ENCODE data around the gene SNX13. TPM values are rescaled to one million over a fixed set of nuclear protein-coding genes. Genes with fewer than 3 reads are reported as not detected.

SNX13 gene
- total RNA-seq, 6 experiments from 2014 or later: 17.1 to 22.5 (median 21.0) TPM

GRCh38 chr7:17882685-17883084, 57.6 kb downstream of the SNX13 start:
- TF ChIP-seq CTCF (IDR thresholded peaks at IDR 0.05) (no peak), POLR2A (IDR thresholded peaks at IDR 0.05) (no peak)
- Histone ChIP-seq H3K9me3 (no peaks in the 10 kb centered on the region), H3K27me3 (no peaks in the 10 kb centered on the region), H3K27ac (no peak overlapping the region), H3K4me1 (no peaks in the 10 kb centered on the region), H3K36me3 (no peaks in the 10 kb centered on the region), H3K4me3 (no peak overlapping the region)
- DNase-seq (no peak), ATAC-seq (no peak)
- intact Hi-C loops (cut with DNase I): no loop called here
- 91% methylated on average over 6 of the region's 6 CpGs for WGBS (ENCODE audit: insufficient coverage, low coverage, low lambda C conversion rate, missing lambda C conversion rate)

GRCh38 chr7:17879075-17879661, 61.1 kb downstream of the SNX13 start:
- H3K27me3 ChIP-seq: no peaks in the 10 kb centered on the region
- intact Hi-C loops (cut with DNase I): no loop called here
- ATAC-seq (no peak), DNase-seq (no peak)
- no peaks in the 10 kb centered on the region for H3K9me3 ChIP-seq
- no peak overlapping the region for H3K4me3 ChIP-seq
- no peak overlapping the region for H3K27ac ChIP-seq
- TF ChIP-seq POLR2A (IDR thresholded peaks at IDR 0.05) (no peak), CTCF (IDR thresholded peaks at IDR 0.05) (no peak)
- WGBS (ENCODE audit: insufficient coverage, low coverage, low lambda C conversion rate, missing lambda C conversion rate): 53% methylated on average over 2 of the region's 2 CpGs
- H3K4me1 ChIP-seq: no peaks in the 10 kb centered on the region
- peaks cover 0 to 4% (median 1%) of the 10 kb centered on the region in 4 donors for H3K36me3 ChIP-seq

- no peaks in the 10 kb centered on the region for H3K27me3 ChIP-seq
- H3K9me3 ChIP-seq: no peaks in the 10 kb centered on the region
- intact Hi-C loops (cut with DNase I): no loop called here
- no peaks in the 10 kb centered on the region for H3K4me1 ChIP-seq
- 83% methylated on average over 1 of the region's 1 CpG for WGBS (ENCODE audit: insufficient coverage, low coverage, low lambda C conversion rate, missing lambda C conversion rate)
- TF ChIP-seq CTCF (IDR thresholded peaks at IDR 0.05): no peak
- no peak for TF ChIP-seq POLR2A (IDR thresholded peaks at IDR 0.05)
- H3K27ac ChIP-seq: no peak overlapping the region
- no peak overlapping the region for H3K4me3 ChIP-seq
- peaks cover 0 to 9% (median 1%) of the 10 kb centered on the region in 4 donors for H3K36me3 ChIP-seq
- no peak for ATAC-seq
- DNase-seq: no peak
Observed at GRCh38 chr7:17878627-17879026, 61.7 kb downstream of the SNX13 start.

GRCh38 chr7:17871815-17872533, 68.3 kb downstream of the SNX13 start:
- Histone ChIP-seq H3K9me3 (no peaks in the 10 kb centered on the region), H3K27me3 (no peaks in the 10 kb centered on the region), H3K4me3 (no peak overlapping the region), H3K36me3 (peaks cover 0 to 17% (median 1%) of the 10 kb centered on the region in 4 donors), H3K27ac (no peak overlapping the region), H3K4me1 (no peaks in the 10 kb centered on the region)
- DNase-seq (no peak), ATAC-seq (no peak)
- intact Hi-C loops (cut with DNase I): no loop called here
- 78% methylated on average over 8 of the region's 8 CpGs for WGBS (ENCODE audit: insufficient coverage, low coverage, low lambda C conversion rate, missing lambda C conversion rate)
- TF ChIP-seq CTCF (IDR thresholded peaks at IDR 0.05): no peak
- no peak for TF ChIP-seq POLR2A (IDR thresholded peaks at IDR 0.05)
